Muscle of leg (tissue), 11 donors: Measurements from ENCODE around the gene EXO5. TPM values are rescaled to one million over a fixed set of nuclear protein-coding genes. Genes with fewer than 3 reads are reported as not detected.
"Not testable (repeated sequence)": the region's sequence is repeated elsewhere in the genome, so short reads cannot be mapped to it uniquely, and the experiment has no call there.

Source experiments
- DNase-seq: peaks from one replicate; pipeline ENCODE4 v3.0.0; 2013
- H3K27ac ChIP-seq: one replicate; pipeline ENCODE4 v1.5.1; 2013; ENCODE audit warnings: mild to moderate bottlenecking, low read length, control low read depth
- H3K27me3 ChIP-seq: one replicate; pipeline ENCODE4 v1.6.1; 2013; ENCODE audit warnings: low read length; ENCODE audit not compliant: control insufficient read depth, insufficient read depth
- H3K36me3 ChIP-seq: one replicate; pipeline ENCODE4 v1.6.1; 2013; ENCODE audit warnings: low read length; ENCODE audit not compliant: control insufficient read depth, insufficient read depth
- H3K4me1 ChIP-seq: one replicate; pipeline ENCODE4 v1.6.1; 2013; ENCODE audit warnings: low read length; ENCODE audit not compliant: control insufficient read depth, insufficient read depth
- H3K4me3 ChIP-seq: one replicate; pipeline ENCODE4 v1.5.1; 2013; ENCODE audit warnings: low read length, control low read depth
- H3K9me3 ChIP-seq: replicated peaks from 2 replicates; pipeline ENCODE4 v1.6.1; 2013; ENCODE audit warnings: low read depth, low read length; ENCODE audit not compliant: control insufficient read depth
- WGBS: methylation state at CpG from one replicate; pipeline ENCODE4 v1.1.5; 2013; ENCODE audit warnings: missing lambda C conversion rate; ENCODE audit not compliant: insufficient coverage; 5-methylcytosine and 5-hydroxymethylcytosine counted together
- polyA plus RNA-seq, 8 donors: library from polyadenylated mRNA; unstranded; fragments of 120-200 nt; gene quantifications; one replicate each; pipeline versions ENCODE4 v1.2.1 to v1.2.3, GENCODE V29; 2013; ENCODE audit warnings: inconsistent platforms in 1 of 8, low replicate concordance in 1 of 8; ENCODE audit not compliant: insufficient read length in 8 of 8, insufficient read depth in 1 of 8
- total RNA-seq: library from RNA; stranded (reverse); fragments of 120-200 nt; gene quantifications from one replicate; pipeline ENCODE4 v1.2.4, GENCODE V29; 2013

The EXO5 gene
- total and polyA plus RNA-seq, 9 donors: 7.3 to 10.4 (median 8.9) TPM

DNA sequence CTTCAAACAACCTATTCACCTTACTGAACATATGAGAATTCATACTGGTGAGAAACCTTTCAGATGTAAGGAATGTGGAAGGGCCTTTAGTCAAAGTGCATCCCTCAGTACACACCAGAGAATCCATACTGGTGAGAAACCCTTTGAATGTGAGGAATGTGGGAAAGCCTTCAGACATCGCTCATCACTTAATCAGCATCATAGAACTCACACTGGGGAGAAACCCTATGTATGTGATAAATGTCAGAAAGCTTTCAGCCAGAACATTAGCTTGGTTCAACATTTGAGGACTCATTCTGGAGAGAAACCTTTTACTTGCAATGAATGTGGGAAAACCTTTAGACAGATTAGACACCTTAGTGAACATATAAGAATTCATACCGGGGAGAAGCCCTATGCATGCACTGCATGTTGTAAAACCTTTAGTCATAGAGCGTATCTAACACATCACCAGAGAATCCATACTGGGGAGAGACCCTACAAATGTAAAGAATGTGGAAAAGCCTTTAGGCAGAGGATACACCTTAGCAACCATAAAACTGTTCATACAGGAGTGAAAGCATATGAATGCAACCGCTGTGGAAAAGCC, 13.2 kb upstream of the EXO5 start:
- WGBS: no CpG with 5 or more reads among the region's 4 CpGs
- Histone ChIP-seq H3K36me3 (peaks cover 22% of the 10 kb centered on the region), H3K4me3 (no peak overlapping the region), H3K9me3 (peaks cover 54% of the 10 kb centered on the region), H3K4me1 (no peaks in the 10 kb centered on the region), H3K27me3 (no peaks in the 10 kb centered on the region), H3K27ac (no peak overlapping the region)
- DNase-seq: no peak

DNA sequence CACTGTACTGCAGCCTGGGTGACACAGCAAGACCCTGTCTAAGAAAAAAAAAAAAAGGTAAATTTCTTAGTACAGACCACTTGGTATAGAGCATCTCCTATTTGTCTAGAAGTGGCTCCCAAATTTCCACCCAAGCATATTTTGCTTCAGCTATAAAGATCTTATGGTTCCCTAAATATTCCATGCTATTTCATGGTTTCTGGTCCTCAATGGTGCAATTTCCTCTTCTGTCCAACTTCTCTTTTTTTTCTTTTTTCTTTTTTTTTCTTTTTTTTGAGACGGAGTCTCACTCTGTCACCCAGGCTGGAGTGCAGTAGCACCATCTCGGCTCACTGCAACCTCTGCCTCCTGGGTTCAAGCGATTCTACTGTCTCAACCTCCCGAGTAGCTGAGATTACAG, 5.9 kb upstream of the EXO5 start:
- H3K27me3 ChIP-seq, H3K4me3 ChIP-seq, DNase-seq, H3K27ac ChIP-seq, H3K4me1 ChIP-seq, H3K36me3 ChIP-seq: not testable (repeated sequence)
- H3K9me3 ChIP-seq: peaks cover 47% of the 10 kb centered on the region
- WGBS: 100% methylated on average over 4 of the region's 4 CpGs

DNA sequence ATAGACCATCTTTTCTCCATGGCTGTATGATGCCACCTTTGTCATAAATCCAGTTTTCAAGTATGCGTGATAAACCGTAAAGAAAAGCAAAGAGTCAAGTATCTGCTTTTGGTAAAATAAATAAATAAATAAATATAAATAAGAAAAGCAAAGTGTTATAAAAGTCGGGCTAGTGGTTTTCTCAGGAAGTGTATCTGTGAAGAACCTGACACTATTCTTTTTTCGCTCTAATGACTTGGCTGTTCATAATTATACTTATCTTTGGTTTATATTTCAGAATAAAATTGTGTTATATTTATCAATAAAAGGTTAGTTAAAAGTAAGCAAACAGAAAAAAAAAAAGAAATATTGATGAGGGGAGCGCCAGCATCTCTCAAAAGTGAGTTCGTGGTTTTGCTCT, 594 bp upstream of the EXO5 start:
- peak overlapping the region; percentile 76 for H3K27ac ChIP-seq
- H3K27me3 ChIP-seq: no peaks in the 10 kb centered on the region
- 4% methylated on average over 2 of the region's 6 CpGs for WGBS
- peaks cover 16% of the 10 kb centered on the region for H3K9me3 ChIP-seq
- peak overlapping the region; percentile 86 for H3K4me3 ChIP-seq
- no peak for DNase-seq
- H3K36me3 ChIP-seq: no peaks in the 10 kb centered on the region
- H3K4me1 ChIP-seq: peaks cover 4% of the 10 kb centered on the region

DNA sequence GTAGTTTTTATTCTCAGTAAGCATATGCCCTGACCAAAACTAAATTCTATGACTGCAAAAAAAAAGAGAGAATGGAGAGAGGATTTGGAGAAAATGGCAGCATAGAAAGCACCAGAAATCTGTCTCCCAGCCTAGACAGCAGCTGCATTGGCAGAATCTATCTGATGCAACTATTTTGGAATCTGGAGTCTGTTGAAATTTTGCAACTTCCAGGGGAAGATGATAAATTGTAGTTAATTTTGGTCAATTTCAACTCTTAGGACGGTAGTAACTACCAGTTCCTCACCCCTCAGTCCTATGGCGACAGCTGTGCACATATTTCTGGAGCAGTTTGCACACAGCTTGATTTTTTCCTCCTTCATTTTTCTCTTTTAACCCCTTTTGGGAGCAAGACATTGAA, 10.9 kb downstream of the EXO5 start:
- Histone ChIP-seq H3K27me3 (no peaks in the 10 kb centered on the region), H3K9me3 (peaks cover 70% of the 10 kb centered on the region), H3K36me3 (peaks cover 13% of the 10 kb centered on the region), H3K27ac (no peak overlapping the region), H3K4me1 (no peaks in the 10 kb centered on the region), H3K4me3 (no peak overlapping the region)
- no peak for DNase-seq
- WGBS: no CpG with 5 or more reads among the region's 2 CpGs

DNA sequence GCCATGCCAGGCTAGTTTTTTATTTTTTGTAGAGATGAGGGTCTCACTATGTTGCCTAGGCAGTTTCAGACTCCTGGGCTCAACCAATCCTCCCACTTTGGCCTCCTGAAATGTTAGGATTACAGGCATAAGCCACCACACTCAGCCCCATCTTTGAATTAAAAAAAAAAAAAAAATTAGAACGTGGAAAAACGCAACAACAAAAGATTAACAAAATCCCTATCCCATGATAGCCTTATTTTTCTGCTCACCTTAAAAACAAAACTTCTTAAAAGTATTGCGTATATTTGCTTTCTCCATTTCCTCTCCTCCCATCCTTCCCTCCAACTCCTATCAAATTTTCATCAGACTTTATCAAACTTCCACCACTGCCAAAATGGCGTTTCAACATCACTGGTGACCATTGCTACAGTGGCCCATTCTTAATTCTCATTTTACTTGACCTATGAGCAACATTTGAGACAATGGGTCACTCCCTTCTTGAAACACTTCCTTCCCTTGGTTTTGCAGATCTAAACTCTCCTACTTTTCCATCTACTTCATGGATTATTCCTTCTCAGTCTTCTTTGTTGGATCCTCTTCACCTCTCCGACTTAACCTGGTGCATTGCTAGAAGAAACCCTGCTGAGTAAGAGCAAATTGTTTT, 22.3 kb downstream of the EXO5 start:
- Histone ChIP-seq H3K36me3 (no peaks in the 10 kb centered on the region), H3K27me3 (no peaks in the 10 kb centered on the region), H3K4me1 (peaks cover 3% of the 10 kb centered on the region), H3K27ac (peak overlapping the region; percentile 95), H3K4me3 (peak overlapping the region; percentile 62), H3K9me3 (no peaks in the 10 kb centered on the region)
- no peak for DNase-seq
- WGBS: 46% methylated on average over 2 of the region's 5 CpGs

DNA sequence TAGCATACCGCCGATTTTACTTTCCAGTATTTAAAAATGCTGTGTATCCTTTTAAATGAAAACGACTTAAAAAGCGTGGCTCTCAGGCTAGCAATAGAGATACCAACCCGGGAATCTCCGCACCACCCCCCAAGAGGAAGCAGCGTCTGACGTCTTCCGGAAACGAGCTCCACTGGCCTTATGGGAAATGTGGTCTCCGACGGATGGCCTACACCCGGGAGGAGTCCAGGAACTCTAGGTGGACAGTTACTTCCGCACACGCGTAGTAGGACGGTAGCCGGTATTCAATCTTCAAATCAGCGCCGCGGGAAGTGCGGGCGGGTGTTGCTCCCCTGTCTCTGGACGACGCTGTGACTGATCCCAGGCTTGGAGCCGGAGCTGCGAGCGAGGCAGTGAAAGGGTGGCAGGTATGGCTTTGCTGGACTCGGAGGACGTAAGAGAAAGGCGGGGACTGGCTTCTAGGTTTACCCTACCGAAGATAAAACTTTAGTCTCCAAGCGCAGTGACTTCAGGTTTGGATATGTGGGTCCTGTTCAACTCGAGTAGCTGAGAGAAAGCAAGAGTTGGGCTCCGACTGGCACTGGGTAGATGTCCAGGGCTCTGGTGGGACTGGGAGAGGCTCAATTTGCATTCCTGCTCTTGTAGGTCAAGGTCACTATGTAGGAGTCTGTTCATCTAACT, 23.0 kb downstream of the EXO5 start, which contains the start of gene ZNF684:
ZNF684 (plus strand) TSS at position 257 of the 681 bp plus-strand sequence. CDS start 1,530 bp downstream, outside the sequence.
- H3K27me3 ChIP-seq: no peaks in the 10 kb centered on the region
- H3K4me1 ChIP-seq: peaks cover 3% of the 10 kb centered on the region
- peak; percentile 98 for DNase-seq
- 0% methylated on average over 24 of the region's 35 CpGs for WGBS
- H3K36me3 ChIP-seq: no peaks in the 10 kb centered on the region
- H3K9me3 ChIP-seq: no peaks in the 10 kb centered on the region
- peak within 1 kb of the TSS; percentile 95 for H3K27ac ChIP-seq
- peak within 1 kb of the TSS; percentile 62 for H3K4me3 ChIP-seq

DNA sequence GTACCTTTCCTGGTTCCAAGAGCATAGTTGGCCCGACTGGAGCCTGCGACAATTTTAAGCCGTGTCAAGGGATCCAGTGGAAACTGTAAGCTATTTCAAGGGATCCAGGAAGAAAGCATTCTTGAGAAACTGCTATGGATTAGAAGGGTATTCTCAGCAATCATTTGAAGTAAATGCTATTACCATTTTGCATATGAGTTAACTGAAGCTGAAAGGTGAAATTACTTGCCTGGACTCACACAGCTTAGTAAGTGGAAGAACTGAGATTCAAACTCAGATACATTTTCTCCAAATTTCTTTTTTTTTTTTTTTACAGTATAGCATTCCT, 23.5 kb downstream of the EXO5 start:
- peak overlapping the region; percentile 95 for H3K27ac ChIP-seq
- H3K27me3 ChIP-seq: no peaks in the 10 kb centered on the region
- H3K9me3 ChIP-seq: no peaks in the 10 kb centered on the region
- no peak for DNase-seq
- peak overlapping the region; percentile 62 for H3K4me3 ChIP-seq
- no peaks in the 10 kb centered on the region for H3K36me3 ChIP-seq
- WGBS: 0% methylated on average over 3 of the region's 3 CpGs
- peaks cover 3% of the 10 kb centered on the region for H3K4me1 ChIP-seq

DNA sequence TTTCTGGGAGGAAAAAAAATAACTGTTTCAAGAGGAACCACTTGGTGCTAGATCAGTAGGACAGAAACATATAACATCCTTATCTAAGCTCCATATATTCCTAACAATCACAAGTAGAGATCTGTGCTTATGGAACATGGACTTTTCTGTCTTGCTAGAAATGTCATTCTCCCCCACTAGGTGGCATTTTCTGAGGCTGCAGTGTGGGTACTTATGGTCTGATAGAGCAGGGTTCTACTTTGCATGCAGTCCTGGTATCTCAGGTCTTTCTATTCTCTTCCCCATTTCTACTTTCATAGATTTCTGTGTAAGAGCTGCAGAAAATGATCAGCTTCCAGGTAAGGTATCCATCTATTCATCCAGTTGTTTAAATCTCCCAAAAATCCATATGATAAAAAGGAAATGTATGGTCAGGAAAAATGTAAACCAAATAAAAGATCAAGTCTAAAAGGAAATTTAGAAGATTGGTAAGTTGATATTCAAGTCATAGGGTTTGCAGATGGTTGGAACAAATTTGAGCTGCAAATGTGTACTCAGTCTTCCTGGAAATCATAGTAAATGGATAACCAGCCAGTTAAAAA, 24.4 kb downstream of the EXO5 start:
- H3K36me3 ChIP-seq: no peaks in the 10 kb centered on the region
- H3K9me3 ChIP-seq: no peaks in the 10 kb centered on the region
- H3K4me3 ChIP-seq: no peak overlapping the region
- peaks cover 3% of the 10 kb centered on the region for H3K4me1 ChIP-seq
- H3K27me3 ChIP-seq: no peaks in the 10 kb centered on the region
- peak; percentile 38 for DNase-seq
- H3K27ac ChIP-seq: no peak overlapping the region

DNA sequence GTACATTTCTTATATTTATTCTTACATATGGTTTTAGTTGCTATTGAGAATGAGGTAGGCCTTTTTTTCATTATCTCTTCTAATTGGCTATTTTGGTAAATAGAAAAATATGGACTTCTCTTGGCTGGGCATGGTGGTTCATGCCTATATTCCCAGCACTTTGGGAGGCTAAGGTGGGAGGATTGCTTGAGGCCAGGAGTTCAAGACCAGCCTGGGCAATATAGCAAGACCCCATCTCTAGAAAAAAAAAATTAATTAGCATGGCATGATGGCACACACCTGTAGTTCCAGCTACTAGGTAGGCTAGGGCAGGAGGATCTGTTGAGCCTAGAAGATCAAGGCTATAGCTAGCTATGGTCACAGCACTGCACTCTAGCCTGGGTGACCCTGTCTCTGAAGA, 26.0 kb downstream of the EXO5 start:
- Histone ChIP-seq H3K9me3 (no peaks in the 10 kb centered on the region), H3K27ac (no peak overlapping the region), H3K4me3 (no peak overlapping the region), H3K36me3 (no peaks in the 10 kb centered on the region), H3K4me1 (peaks cover 3% of the 10 kb centered on the region), H3K27me3 (no peaks in the 10 kb centered on the region)
- DNase-seq: no peak

DNA sequence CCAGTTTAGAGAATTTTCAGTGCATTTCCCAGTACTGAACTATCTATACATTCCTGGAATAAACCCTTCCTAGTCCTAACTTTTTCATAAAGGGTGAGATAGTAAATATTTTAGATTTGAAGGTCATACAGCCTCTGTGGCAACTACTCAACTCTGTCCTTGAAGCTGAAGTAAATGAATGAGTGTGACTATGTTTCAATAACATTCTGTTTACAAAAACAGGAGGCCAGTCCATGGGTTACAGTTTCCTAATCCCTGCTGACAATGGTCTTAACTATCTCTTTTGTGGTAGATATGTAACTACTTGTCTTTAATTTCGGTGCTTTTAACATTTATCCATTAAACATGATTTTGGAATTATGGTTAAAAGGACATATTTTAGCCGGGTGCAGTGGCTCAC, 27.2 kb downstream of the EXO5 start:
- no CpG with 5 or more reads among the region's 2 CpGs for WGBS
- Histone ChIP-seq H3K27ac (no peak overlapping the region), H3K9me3 (no peaks in the 10 kb centered on the region), H3K4me1 (peaks cover 3% of the 10 kb centered on the region), H3K36me3 (no peaks in the 10 kb centered on the region), H3K27me3 (no peaks in the 10 kb centered on the region), H3K4me3 (no peak overlapping the region)
- DNase-seq: no peak
